Measurements from ENCODE around the gene MACIR. TPM values are rescaled to one million over a fixed set of nuclear protein-coding genes. Genes with fewer than 3 reads are reported as not detected.

The MACIR gene
- total and polyA plus RNA-seq, 9 of the 15 experiments (the other 6 are each of a cell fraction or from before 2014, with no cell fraction given), result 1.4 to 11.6 (median 9.4) TPM

DNA sequence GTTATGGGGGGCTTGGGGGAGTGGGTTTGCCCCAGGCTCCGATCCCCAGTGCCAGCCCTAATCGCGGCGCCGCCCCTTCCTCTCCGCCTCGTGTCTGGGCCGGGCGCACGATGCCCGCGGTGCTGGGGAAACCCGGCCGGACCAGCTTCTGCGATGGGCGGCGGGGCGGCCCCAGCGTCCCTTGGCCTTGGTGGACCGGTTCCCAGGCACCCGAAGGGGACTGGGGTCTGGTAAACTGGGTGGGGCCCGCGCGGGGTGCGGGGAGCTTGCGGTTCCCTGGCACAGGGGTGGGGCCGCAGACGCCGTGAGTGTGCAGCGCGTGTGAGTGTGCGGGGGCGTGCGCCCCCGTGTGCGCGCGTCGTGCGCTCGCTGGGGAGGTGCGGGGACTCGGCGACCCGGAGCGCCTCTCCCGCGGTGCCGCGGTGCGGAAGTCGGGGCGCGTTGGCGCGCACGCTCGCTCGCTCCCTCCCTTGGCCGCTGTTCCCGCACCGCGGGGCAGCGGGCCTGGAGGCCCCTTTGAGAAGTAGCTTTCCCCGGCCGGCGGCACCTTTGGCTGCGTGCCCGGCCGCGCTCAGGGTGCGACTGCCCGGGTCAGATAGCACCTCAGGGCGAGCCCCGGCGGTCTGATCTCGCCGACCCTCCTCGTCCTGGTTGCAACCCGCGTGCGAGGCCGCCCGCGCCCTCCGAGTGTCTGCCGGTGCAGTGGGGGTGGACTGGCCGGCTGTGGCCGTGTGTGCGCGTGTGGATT lies 568 bp downstream of the MACIR start (continued):
- TF ChIP-seq, protein P1, sequence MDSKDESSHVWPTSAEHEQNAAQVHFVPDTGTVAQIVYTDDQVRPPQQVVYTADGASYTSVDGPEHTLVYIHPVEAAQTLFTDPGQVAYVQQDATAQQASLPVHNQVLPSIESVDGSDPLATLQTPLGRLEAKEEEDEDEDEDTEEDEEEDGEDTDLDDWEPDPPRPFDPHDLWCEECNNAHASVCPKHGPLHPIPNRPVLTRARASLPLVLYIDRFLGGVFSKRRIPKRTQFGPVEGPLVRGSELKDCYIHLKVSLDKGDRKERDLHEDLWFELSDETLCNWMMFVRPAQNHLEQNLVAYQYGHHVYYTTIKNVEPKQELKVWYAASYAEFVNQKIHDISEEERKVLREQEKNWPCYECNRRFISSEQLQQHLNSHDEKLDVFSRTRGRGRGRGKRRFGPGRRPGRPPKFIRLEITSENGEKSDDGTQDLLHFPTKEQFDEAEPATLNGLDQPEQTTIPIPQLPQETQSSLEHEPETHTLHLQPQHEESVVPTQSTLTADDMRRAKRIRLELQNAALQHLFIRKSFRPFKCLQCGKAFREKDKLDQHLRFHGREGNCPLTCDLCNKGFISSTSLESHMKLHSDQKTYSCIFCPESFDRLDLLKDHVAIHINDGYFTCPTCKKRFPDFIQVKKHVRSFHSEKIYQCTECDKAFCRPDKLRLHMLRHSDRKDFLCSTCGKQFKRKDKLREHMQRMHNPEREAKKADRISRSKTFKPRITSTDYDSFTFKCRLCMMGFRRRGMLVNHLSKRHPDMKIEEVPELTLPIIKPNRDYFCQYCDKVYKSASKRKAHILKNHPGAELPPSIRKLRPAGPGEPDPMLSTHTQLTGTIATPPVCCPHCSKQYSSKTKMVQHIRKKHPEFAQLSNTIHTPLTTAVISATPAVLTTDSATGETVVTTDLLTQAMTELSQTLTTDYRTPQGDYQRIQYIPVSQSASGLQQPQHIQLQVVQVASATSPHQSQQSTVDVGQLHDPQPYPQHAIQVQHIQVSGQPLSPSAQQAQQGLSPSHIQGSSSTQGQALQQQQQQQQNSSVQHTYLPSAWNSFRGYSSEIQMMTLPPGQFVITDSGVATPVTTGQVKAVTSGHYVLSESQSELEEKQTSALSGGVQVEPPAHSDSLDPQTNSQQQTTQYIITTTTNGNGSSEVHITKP (IDR thresholded peaks at IDR 0.05; ENCODE audit: partially characterized antibody), result peak; percentile 10
- no peak for TF ChIP-seq XRCC4 (IDR thresholded peaks at IDR 0.05; ENCODE audit: extremely low read depth, insufficient read depth, insufficient read length)
- TF ChIP-seq PML (IDR thresholded peaks at IDR 0.05; ENCODE audit: low read length), result peak; percentile 22; the same call in 1 of the 2 replicates
- TF ChIP-seq, protein P2, sequence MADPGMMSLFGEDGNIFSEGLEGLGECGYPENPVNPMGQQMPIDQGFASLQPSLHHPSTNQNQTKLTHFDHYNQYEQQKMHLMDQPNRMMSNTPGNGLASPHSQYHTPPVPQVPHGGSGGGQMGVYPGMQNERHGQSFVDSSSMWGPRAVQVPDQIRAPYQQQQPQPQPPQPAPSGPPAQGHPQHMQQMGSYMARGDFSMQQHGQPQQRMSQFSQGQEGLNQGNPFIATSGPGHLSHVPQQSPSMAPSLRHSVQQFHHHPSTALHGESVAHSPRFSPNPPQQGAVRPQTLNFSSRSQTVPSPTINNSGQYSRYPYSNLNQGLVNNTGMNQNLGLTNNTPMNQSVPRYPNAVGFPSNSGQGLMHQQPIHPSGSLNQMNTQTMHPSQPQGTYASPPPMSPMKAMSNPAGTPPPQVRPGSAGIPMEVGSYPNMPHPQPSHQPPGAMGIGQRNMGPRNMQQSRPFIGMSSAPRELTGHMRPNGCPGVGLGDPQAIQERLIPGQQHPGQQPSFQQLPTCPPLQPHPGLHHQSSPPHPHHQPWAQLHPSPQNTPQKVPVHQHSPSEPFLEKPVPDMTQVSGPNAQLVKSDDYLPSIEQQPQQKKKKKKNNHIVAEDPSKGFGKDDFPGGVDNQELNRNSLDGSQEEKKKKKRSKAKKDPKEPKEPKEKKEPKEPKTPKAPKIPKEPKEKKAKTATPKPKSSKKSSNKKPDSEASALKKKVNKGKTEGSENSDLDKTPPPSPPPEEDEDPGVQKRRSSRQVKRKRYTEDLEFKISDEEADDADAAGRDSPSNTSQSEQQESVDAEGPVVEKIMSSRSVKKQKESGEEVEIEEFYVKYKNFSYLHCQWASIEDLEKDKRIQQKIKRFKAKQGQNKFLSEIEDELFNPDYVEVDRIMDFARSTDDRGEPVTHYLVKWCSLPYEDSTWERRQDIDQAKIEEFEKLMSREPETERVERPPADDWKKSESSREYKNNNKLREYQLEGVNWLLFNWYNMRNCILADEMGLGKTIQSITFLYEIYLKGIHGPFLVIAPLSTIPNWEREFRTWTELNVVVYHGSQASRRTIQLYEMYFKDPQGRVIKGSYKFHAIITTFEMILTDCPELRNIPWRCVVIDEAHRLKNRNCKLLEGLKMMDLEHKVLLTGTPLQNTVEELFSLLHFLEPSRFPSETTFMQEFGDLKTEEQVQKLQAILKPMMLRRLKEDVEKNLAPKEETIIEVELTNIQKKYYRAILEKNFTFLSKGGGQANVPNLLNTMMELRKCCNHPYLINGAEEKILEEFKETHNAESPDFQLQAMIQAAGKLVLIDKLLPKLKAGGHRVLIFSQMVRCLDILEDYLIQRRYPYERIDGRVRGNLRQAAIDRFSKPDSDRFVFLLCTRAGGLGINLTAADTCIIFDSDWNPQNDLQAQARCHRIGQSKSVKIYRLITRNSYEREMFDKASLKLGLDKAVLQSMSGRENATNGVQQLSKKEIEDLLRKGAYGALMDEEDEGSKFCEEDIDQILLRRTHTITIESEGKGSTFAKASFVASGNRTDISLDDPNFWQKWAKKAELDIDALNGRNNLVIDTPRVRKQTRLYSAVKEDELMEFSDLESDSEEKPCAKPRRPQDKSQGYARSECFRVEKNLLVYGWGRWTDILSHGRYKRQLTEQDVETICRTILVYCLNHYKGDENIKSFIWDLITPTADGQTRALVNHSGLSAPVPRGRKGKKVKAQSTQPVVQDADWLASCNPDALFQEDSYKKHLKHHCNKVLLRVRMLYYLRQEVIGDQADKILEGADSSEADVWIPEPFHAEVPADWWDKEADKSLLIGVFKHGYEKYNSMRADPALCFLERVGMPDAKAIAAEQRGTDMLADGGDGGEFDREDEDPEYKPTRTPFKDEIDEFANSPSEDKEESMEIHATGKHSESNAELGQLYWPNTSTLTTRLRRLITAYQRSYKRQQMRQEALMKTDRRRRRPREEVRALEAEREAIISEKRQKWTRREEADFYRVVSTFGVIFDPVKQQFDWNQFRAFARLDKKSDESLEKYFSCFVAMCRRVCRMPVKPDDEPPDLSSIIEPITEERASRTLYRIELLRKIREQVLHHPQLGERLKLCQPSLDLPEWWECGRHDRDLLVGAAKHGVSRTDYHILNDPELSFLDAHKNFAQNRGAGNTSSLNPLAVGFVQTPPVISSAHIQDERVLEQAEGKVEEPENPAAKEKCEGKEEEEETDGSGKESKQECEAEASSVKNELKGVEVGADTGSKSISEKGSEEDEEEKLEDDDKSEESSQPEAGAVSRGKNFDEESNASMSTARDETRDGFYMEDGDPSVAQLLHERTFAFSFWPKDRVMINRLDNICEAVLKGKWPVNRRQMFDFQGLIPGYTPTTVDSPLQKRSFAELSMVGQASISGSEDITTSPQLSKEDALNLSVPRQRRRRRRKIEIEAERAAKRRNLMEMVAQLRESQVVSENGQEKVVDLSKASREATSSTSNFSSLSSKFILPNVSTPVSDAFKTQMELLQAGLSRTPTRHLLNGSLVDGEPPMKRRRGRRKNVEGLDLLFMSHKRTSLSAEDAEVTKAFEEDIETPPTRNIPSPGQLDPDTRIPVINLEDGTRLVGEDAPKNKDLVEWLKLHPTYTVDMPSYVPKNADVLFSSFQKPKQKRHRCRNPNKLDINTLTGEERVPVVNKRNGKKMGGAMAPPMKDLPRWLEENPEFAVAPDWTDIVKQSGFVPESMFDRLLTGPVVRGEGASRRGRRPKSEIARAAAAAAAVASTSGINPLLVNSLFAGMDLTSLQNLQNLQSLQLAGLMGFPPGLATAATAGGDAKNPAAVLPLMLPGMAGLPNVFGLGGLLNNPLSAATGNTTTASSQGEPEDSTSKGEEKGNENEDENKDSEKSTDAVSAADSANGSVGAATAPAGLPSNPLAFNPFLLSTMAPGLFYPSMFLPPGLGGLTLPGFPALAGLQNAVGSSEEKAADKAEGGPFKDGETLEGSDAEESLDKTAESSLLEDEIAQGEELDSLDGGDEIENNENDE (IDR thresholded peaks at IDR 0.05; ENCODE audit: low read depth, low read length), result no peak
- TF ChIP-seq, protein P3, sequence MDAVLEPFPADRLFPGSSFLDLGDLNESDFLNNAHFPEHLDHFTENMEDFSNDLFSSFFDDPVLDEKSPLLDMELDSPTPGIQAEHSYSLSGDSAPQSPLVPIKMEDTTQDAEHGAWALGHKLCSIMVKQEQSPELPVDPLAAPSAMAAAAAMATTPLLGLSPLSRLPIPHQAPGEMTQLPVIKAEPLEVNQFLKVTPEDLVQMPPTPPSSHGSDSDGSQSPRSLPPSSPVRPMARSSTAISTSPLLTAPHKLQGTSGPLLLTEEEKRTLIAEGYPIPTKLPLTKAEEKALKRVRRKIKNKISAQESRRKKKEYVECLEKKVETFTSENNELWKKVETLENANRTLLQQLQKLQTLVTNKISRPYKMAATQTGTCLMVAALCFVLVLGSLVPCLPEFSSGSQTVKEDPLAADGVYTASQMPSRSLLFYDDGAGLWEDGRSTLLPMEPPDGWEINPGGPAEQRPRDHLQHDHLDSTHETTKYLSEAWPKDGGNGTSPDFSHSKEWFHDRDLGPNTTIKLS (IDR thresholded peaks at IDR 0.05; ENCODE audit: borderline replicate concordance, low read depth), result peak; percentile 15; the same call in 1 of the 2 replicates
